ENCODE data around the gene KCNMA1.
"Not testable (repeated sequence)": the region's sequence is repeated elsewhere in the genome, so short reads cannot be mapped to it uniquely, and the experiment has no call there.

Gene KCNMA1

GRCh38 chr10:77586719-77587415 lies 50.7 kb downstream of the KCNMA1 start:
- DNase-seq (ENCODE audit: low read depth, low spot score) = no peak

- DNase-seq (ENCODE audit: low read depth, low spot score) = no peak
Observed at GRCh38 chr10:77584938-77585337, 52.7 kb downstream of the KCNMA1 start.

GRCh38 chr10:77583527-77583926 lies 54.1 kb downstream of the KCNMA1 start:
- DNase-seq (ENCODE audit: low read depth, low spot score) = no peak

- peak; percentile 61 for DNase-seq (ENCODE audit: low read depth, low spot score)
Observed at GRCh38 chr10:77582710-77583115, 54.9 kb downstream of the KCNMA1 start.

GRCh38 chr10:77581738-77582137 lies 55.9 kb downstream of the KCNMA1 start:
- no peak for DNase-seq (ENCODE audit: low read depth, low spot score)

- DNase-seq (ENCODE audit: low read depth, low spot score) = no peak
Observed at GRCh38 chr10:77580482-77580881, 57.1 kb downstream of the KCNMA1 start.

GRCh38 chr10:77578583-77579227 lies 58.9 kb downstream of the KCNMA1 start:
- peak; percentile 35 for DNase-seq (ENCODE audit: low read depth, low spot score)

GRCh38 chr10:77577666-77578229 lies 59.9 kb downstream of the KCNMA1 start:
- DNase-seq (ENCODE audit: low read depth, low spot score) = no peak

- DNase-seq (ENCODE audit: low read depth, low spot score) = no peak
Observed at GRCh38 chr10:77576444-77577032, 61.1 kb downstream of the KCNMA1 start.

- DNase-seq (ENCODE audit: low read depth, low spot score) = no peak
Observed at GRCh38 chr10:77576007-77576367, 61.6 kb downstream of the KCNMA1 start.

GRCh38 chr10:77575271-77576006 lies 62.2 kb downstream of the KCNMA1 start:
- DNase-seq (ENCODE audit: low read depth, low spot score) = no peak

GRCh38 chr10:77574438-77574837 lies 63.2 kb downstream of the KCNMA1 start:
- DNase-seq (ENCODE audit: low read depth, low spot score) = no peak

GRCh38 chr10:77572520-77572919 lies 65.1 kb downstream of the KCNMA1 start:
- DNase-seq (ENCODE audit: low read depth, low spot score) = not testable (repeated sequence)

GRCh38 chr10:77571490-77571889 lies 66.1 kb downstream of the KCNMA1 start:
- DNase-seq (ENCODE audit: low read depth, low spot score) = peak; percentile 56

GRCh38 chr10:77566914-77567566 lies 70.6 kb downstream of the KCNMA1 start:
- peak; percentile 55 for DNase-seq (ENCODE audit: low read depth, low spot score)

GRCh38 chr10:77566236-77566635 lies 71.4 kb downstream of the KCNMA1 start:
- DNase-seq (ENCODE audit: low read depth, low spot score) = peak; percentile 32

- DNase-seq (ENCODE audit: low read depth, low spot score) = no peak
Observed at GRCh38 chr10:77565590-77566023, 72.0 kb downstream of the KCNMA1 start.

GRCh38 chr10:77564731-77565589 lies 72.6 kb downstream of the KCNMA1 start:
- peak; percentile 85 for DNase-seq (ENCODE audit: low read depth, low spot score)

GRCh38 chr10:77563638-77564270 lies 73.9 kb downstream of the KCNMA1 start:
- DNase-seq (ENCODE audit: low read depth, low spot score) = peak; percentile 44

- DNase-seq (ENCODE audit: low read depth, low spot score) = no peak
Observed at GRCh38 chr10:77562742-77563141, 74.9 kb downstream of the KCNMA1 start.

Measured in astrocyte of the hippocampus (primary cell).